H1 (cell line): ENCODE measurements around the gene OSBPL9. TPM values are rescaled to one million over a fixed set of nuclear protein-coding genes. Genes with fewer than 3 reads are reported as not detected.

ENCODE experiments used
- CHD7 ChIP-seq: fragments of 300-600 bp; sonication (generic); IDR thresholded peaks from 2 replicates; pipeline ENCODE4 v1.7.1; 2012; ENCODE audit warnings: low read length, moderate library complexity, mild to moderate bottlenecking, inconsistent platforms; ENCODE audit not compliant: insufficient replicate concordance
- EGR1 ChIP-seq: IDR thresholded peaks from 2 replicates; pipeline ENCODE4 v1.6.1; 2011; ENCODE audit warnings: low read depth, low read length, borderline replicate concordance
- FOSL1 ChIP-seq: IDR thresholded peaks from 2 replicates; pipeline ENCODE4 v1.6.1; 2011; ENCODE audit warnings: mild to moderate bottlenecking, low read depth, low read length, moderate library complexity; ENCODE audit not compliant: insufficient read depth
- GTF2F1 ChIP-seq: IDR thresholded peaks from 2 replicates; pipeline ENCODE4 v1.6.1; 2012; ENCODE audit warnings: low read depth, low read length, improper control_type of control experiment, borderline replicate concordance
- KDM4A ChIP-seq: IDR thresholded peaks from one replicate; pipeline ENCODE4 v1.7.1; 2012; ENCODE audit warnings: low read depth, mild to moderate bottlenecking, moderate library complexity, low read length, inconsistent platforms; ENCODE audit not compliant: severe bottlenecking
- SP1 ChIP-seq: IDR thresholded peaks from 2 replicates; pipeline ENCODE4 v1.6.1; 2011; ENCODE audit warnings: low read depth, low read length
- polyA plus RNA-seq, 7 experiments: library from polyadenylated mRNA; depleted of rRNA in 3 of 7; stranded (reverse) in 5 of 7; unstranded in 2 of 7; fragments of >200 nt in 5 of 7; fragments of 200-250 nt in 2 of 7; gene quantifications; 1 replicate in 5 of 7; 2 replicates in 1 of 7; 4 replicates in 1 of 7; pipeline versions ENCODE4 v1.2.1 to v1.2.3, GENCODE V29; 2011 to 2013; ENCODE audit warnings: missing spikeins in 2 of 7, mixed read lengths in 2 of 7
- total RNA-seq: library from RNA; stranded (reverse); fragmentation: NEBNext Ultra II Directional; extraction: Animal tissue kit (Norgen Biotek cat#: 25700); gene quantifications from 2 replicates; pipeline ENCODE4 v1.2.1, GENCODE V29; 2021

OSBPL9 gene
- total and polyA plus RNA-seq, 2 of the 8 experiments (the other 6 are each of a cell fraction or from before 2014, with no cell fraction given), result 58.2 to 71.6 TPM

- no peak for TF ChIP-seq CHD7
- TF ChIP-seq KDM4A, result no peak
- TF ChIP-seq GTF2F1, result no peak
- no peak for TF ChIP-seq EGR1
- no peak for TF ChIP-seq FOSL1
- no peak for TF ChIP-seq SP1
- TF ChIP-seq, all 59 proteins: peak for 0
These were observed 5.1 kb downstream of the OSBPL9 start (continued) for GRCh38 chr1:51621841-51622454.
